HFFc6 (cell line): ENCODE results near the gene SUGCT. TPM values are rescaled to one million over a fixed set of nuclear protein-coding genes. Genes with fewer than 3 reads are reported as not detected.
A peak's percentile ranks its signal among the peaks of the same experiment; 100 is the strongest.

Experiments
- DNase-seq: peaks from one replicate; pipeline ENCODE4 v3.0.0-alpha.2; 2018
- H3K27ac Mint-ChIP-seq: 2 replicates; pipeline ENCODE4 v1.8.0; 2020; ENCODE audit warnings: mild to moderate bottlenecking, mixed read lengths
- H3K27me3 Mint-ChIP-seq: 2 replicates; pipeline ENCODE4 v1.8.0; 2021; ENCODE audit warnings: mild to moderate bottlenecking, moderate library complexity, mixed read lengths; ENCODE audit not compliant: insufficient read depth
- H3K36me3 Mint-ChIP-seq: 2 replicates; pipeline ENCODE4 v1.8.0; 2021; ENCODE audit warnings: low read depth, mixed read lengths
- H3K4me1 Mint-ChIP-seq: 2 replicates; pipeline ENCODE4 v1.8.0; 2020; ENCODE audit warnings: low read depth, mixed read lengths
- H3K4me3 Mint-ChIP-seq: 2 replicates; pipeline ENCODE4 v1.8.0; 2020; ENCODE audit warnings: mild to moderate bottlenecking, moderate library complexity, mixed read lengths
- H3K9me3 Mint-ChIP-seq: 2 replicates; pipeline ENCODE4 v1.8.0; 2020; ENCODE audit warnings: mild to moderate bottlenecking, mixed read lengths
- total RNA-seq, 6 experiments: library from RNA; stranded (reverse); fragmentation: NEBNext Ultra II Directional; extraction: Animal tissue kit (Norgen Biotek cat#: 25700); gene quantifications; 2 replicates in 1 of 6; 3 replicates in 5 of 6; pipeline ENCODE4 v1.2.3, GENCODE V29; 2021
- TF ChIP-seq, protein P1 (sequence below): fragments of 200-600 bp; sonication (generic); IDR thresholded peaks from 2 replicates; pipeline ENCODE4 v1.5.0; 2021; ENCODE audit warnings: antibody characterized with exemption, mild to moderate bottlenecking

The SUGCT gene
- total RNA-seq, 6 experiments from 2014 or later: 12.9 to 20.1 (median 17.1) TPM

DNA sequence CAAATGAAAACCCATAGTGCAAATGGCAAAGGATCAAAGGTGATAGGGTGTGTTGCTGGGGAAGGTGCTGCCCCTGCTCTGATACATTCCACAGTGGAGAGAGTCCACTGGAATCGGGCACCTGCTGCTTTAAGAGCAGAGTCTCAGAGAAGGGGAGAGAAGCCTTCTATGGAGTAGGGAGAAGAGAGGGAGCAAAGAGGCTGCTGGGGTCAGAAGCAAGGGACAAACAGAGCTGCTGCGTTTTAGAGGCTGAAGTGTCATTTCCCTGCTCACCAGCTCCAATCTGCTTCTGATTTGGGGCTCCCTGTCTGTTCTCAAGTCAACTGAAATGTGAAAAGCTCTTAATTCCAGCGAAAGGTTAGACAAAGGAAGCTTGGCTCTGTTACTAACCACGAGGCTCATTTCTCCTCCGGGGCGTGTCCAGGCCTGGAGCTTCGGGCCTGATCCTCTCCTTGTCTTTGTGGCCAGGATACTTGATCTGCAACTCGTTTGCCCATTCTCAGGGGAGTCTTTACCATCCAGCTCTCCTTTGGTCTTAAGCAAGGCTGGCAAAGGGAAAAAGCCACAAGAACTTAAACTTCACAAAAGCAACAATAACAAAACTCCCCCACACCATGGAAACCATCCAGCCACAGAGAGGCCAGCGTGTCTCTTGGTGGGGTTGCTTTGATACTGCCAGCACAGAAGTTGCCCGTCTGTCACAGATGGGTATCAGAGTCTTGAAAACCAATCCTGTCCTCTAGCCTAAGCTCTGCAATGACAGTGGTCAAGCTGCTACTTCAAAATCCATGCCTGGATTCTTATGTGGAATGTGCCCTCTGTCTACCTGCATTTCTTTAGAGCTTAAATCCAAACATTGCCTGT is 692.6 kb downstream of the SUGCT start:
- Mint-ChIP-seq H3K27ac (peak overlapping the region; percentile 92), H3K4me1 (peaks cover 79% of the 10 kb centered on the region), H3K27me3 (no peaks in the 10 kb centered on the region; the same call in 1 of the 2 replicates), H3K36me3 (peaks cover 5% of the 10 kb centered on the region; the same call in 1 of the 2 replicates), H3K4me3 (peak overlapping the region; percentile 67), H3K9me3 (no peaks in the 10 kb centered on the region)
- DNase-seq: no peak
- TF ChIP-seq, protein P1, sequence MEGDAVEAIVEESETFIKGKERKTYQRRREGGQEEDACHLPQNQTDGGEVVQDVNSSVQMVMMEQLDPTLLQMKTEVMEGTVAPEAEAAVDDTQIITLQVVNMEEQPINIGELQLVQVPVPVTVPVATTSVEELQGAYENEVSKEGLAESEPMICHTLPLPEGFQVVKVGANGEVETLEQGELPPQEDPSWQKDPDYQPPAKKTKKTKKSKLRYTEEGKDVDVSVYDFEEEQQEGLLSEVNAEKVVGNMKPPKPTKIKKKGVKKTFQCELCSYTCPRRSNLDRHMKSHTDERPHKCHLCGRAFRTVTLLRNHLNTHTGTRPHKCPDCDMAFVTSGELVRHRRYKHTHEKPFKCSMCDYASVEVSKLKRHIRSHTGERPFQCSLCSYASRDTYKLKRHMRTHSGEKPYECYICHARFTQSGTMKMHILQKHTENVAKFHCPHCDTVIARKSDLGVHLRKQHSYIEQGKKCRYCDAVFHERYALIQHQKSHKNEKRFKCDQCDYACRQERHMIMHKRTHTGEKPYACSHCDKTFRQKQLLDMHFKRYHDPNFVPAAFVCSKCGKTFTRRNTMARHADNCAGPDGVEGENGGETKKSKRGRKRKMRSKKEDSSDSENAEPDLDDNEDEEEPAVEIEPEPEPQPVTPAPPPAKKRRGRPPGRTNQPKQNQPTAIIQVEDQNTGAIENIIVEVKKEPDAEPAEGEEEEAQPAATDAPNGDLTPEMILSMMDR: no peak

DNA sequence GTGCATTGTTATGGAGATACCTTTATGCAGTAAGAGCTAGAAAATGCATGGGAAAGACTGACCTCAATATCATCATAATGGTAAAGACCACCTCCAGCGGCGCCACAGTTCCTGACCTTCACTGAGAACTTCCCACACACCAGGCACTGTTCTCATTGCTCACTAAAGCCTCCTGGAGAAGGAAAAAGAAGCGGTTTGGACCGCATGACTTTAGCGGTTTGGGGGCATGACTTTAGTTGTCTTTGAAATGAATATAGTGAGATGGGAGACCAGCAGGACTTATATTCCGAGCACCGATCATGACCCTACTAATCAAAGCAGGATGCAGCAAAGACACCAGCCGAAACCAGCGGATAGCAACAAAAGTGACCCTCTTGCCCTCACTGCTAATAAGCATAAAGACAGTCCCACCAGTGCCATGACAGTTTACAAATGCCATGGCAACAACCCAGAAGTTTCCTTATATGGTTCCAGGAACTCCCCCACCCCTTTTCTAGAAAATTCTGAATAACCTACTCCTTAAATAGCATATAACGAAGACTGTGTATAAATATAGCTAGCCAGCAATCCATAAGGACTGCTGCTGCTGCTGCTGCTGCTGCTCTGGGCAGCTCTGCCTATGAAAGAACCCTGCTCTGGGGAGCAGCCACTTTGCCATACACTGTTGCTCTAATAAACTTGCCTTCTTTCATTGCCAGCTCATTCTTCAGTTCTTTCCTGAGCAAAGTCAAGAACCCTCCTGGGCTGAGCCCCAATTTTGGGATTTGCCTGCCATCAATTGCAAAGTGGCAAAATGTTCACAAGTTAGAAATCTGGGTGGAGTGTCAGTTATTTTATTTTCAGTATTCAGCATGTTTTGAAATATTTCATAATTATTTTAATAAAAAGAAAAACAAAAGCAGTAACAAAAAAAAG is 694.1 kb downstream of the SUGCT start:
- Mint-ChIP-seq H3K27ac (no peak overlapping the region), H3K27me3 (no peaks in the 10 kb centered on the region; the same call in 1 of the 2 replicates), H3K36me3 (peaks cover 5% of the 10 kb centered on the region; the same call in 1 of the 2 replicates), H3K9me3 (no peaks in the 10 kb centered on the region), H3K4me3 (no peak overlapping the region), H3K4me1 (peaks cover 79% of the 10 kb centered on the region)
- TF ChIP-seq, protein P1: no peak
- DNase-seq: no peak

DNA sequence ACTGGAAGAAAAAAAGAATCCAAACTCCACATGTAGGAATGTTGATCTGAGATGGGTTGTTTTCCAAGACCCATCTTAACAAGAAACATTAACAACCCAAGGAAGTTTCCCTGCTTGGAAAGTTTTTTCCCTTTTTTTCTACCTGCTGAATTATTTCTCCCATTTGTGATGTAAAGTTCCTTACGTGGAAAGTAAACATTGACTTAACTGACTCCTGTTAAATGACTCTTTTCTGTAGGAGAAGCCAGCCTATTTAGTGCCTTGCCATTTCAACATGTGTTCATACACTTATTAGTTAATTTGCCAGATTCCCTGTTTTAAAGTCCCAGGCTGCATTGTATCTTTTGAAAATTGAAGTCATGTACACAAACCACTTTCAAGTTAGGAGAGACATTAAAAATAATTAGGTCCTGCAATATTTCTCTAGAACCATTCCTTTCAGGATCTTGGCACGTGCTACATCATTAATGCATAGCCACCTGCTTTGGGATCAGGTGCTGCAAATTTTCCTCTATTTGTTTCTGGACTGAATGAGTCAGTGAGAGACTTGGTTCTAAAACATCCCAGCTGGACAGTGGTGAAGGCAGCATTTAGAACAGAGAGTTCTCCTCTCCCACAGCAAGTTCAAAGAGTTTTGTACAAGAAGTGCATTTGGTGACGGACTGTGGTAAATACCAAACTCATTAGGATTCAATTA is 698.5 kb downstream of the SUGCT start:
- DNase-seq: no peak
- Mint-ChIP-seq H3K9me3 (no peaks in the 10 kb centered on the region), H3K27ac (no peak overlapping the region), H3K27me3 (no peaks in the 10 kb centered on the region; the same call in none of the 2 replicates), H3K4me3 (no peak overlapping the region), H3K4me1 (peaks cover 38% of the 10 kb centered on the region), H3K36me3 (peaks cover 5% of the 10 kb centered on the region; the same call in 1 of the 2 replicates)
- TF ChIP-seq, protein P1: no peak

DNA sequence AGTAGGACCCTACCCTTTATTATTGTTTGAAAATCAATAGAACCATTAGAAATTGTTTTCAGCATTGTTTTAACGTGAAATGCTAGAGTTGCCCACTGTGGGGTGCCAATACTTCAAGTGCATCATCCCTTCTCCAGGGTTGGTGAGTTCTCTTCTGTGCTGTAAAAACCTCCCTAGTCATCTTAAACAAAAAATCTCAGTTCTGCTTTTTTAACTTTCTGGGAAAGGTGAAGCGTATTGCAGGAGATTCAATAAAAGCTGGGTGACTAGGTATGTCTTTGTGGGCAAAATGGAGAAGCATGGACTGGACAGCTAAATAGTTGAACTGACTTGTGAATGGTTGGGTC is 699.1 kb downstream of the SUGCT start:
- Mint-ChIP-seq H3K36me3 (peaks cover 8% of the 10 kb centered on the region), H3K27ac (no peak overlapping the region), H3K27me3 (no peaks in the 10 kb centered on the region; the same call in none of the 2 replicates), H3K4me3 (no peak overlapping the region), H3K9me3 (no peaks in the 10 kb centered on the region), H3K4me1 (peaks cover 36% of the 10 kb centered on the region)
- TF ChIP-seq, protein P1: peak; percentile 74
- peak; percentile 20 for DNase-seq

DNA sequence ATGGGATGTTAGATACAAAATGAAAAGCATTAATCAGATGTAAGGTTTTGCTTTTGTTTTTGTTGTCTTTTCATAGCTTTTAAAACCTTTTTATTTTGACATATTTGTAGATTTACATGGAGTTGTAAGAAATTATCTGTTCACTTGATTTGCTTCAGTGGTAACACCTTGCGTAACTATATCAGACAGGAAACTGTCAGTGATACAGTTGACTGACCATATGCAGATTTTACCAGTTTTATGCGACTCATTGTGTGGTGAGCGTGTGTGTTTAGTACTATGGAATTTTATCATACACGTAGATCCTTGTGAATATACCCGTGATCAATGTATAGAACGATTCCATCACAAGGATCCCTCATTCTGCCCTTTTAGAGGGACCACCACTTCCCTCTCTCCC is 701.4 kb downstream of the SUGCT start:
- DNase-seq: no peak

More for the DNA sequence above, 701.4 kb downstream of the SUGCT start:
- Mint-ChIP-seq H3K27me3 (no peaks in the 10 kb centered on the region; the same call in none of the 2 replicates), H3K36me3 (peaks cover 21% of the 10 kb centered on the region), H3K4me1 (peaks cover 23% of the 10 kb centered on the region), H3K9me3 (peaks cover 14% of the 10 kb centered on the region), H3K27ac (no peak overlapping the region), H3K4me3 (no peak overlapping the region)
- TF ChIP-seq, protein P1: no peak
